Mucosa of descending colon (tissue), 3 donors: ENCODE measurements around the gene ST7L. TPM values are rescaled to one million over a fixed set of nuclear protein-coding genes. Genes with fewer than 3 reads are reported as not detected.

ENCODE experiments used
- ATAC-seq: fragments of 200-7000 bp; cut with Tn5 transposase; one replicate; pipeline ENCODE4 v1.9.1; 2020; ENCODE audit warnings: mild to moderate bottlenecking, moderate library complexity
- DNase-seq, 3 donors: peaks; one replicate each; pipeline ENCODE4 v3.0.0-alpha.2; 2020
- H3K36me3 ChIP-seq: fragments of 200-600 bp; one replicate; pipeline ENCODE4 v1.8.0; 2021; ENCODE audit warnings: low read depth, mild to moderate bottlenecking
- H3K4me1 ChIP-seq: fragments of 200-600 bp; one replicate; pipeline ENCODE4 v1.8.0; 2021; ENCODE audit warnings: low read depth, mild to moderate bottlenecking
- H3K4me3 ChIP-seq: fragments of 200-600 bp; one replicate; pipeline ENCODE4 v1.8.0; 2021; ENCODE audit warnings: mild to moderate bottlenecking
- H3K9me3 ChIP-seq: fragments of 200-600 bp; one replicate; pipeline ENCODE4 v1.8.0; 2021; ENCODE audit warnings: mild to moderate bottlenecking
- intact Hi-C, 2 donors: fragments of 100-400 bp; cut with DNase I in 1 of 2; cut with micrococcal nuclease in 1 of 2; formaldehyde crosslinking; loops; one replicate each; pipeline versions ENCODE4 v1.11.0 to v1.11.1; 2022; cut with DNase I, micrococcal nuclease
- total RNA-seq, 3 donors: library from RNA; stranded (reverse); fragmentation: NEBNext Ultra II Directional in 2 of 3; extraction: Animal tissue kit (Norgen Biotek cat#: 25700) in 2 of 3; gene quantifications; one replicate each; pipeline versions ENCODE4 v1.2.1 to v1.2.4, GENCODE V29; 2021 to 2023
- TF ChIP-seq, protein P1 (sequence below): fragments of 200-600 bp; IDR thresholded peaks from one replicate; pipeline ENCODE4 v1.8.0; 2022; ENCODE audit warnings: antibody characterized with exemption, mild to moderate bottlenecking
- donor health status: DM: no; HTN: no; CAD: no; lungs with moderate emphysema.
- donor health status: DM: no; HTN: no; CAD: no.
- donor health status: DM: no; HTN: yes; CAD: no.

The ST7L gene
- total RNA-seq, 3 donors from 2014 or later = 15.9 to 21.2 (median 21.1) TPM

DNA sequence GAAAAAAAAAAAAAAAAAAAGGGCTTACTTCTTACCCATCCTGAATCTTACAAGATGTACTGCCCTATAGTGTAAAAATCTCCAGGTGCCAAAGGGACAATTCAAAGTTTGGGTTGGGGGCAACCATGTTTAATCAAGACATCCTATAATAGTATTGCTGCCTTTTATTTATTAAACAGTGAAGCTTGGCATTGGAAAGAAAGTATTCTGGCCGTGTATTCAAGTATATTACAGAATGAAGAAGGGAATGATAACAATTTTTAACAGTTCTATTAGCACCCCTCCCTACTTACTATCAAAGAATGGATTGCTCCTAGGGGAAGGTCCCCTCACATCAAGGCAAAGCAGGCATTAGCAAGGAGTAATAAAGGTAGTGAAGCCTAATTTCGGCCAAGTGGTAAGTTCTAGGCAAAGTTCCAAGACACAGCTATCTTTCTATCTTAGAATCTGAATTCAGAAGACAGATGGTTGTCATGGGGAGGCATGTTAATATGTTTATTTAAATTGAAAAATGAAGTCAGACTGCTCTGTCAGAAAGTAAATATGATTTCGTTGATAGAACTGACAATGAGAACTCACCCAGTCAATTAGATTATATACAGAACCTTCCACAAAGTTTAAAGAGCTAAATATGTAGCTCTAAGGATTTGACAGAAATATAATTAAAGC lies 24.6 kb downstream of the ST7L start:
- no peak for ATAC-seq
- no peaks in the 10 kb centered on the region for H3K9me3 ChIP-seq
- no peak for DNase-seq
- TF ChIP-seq, protein P1, sequence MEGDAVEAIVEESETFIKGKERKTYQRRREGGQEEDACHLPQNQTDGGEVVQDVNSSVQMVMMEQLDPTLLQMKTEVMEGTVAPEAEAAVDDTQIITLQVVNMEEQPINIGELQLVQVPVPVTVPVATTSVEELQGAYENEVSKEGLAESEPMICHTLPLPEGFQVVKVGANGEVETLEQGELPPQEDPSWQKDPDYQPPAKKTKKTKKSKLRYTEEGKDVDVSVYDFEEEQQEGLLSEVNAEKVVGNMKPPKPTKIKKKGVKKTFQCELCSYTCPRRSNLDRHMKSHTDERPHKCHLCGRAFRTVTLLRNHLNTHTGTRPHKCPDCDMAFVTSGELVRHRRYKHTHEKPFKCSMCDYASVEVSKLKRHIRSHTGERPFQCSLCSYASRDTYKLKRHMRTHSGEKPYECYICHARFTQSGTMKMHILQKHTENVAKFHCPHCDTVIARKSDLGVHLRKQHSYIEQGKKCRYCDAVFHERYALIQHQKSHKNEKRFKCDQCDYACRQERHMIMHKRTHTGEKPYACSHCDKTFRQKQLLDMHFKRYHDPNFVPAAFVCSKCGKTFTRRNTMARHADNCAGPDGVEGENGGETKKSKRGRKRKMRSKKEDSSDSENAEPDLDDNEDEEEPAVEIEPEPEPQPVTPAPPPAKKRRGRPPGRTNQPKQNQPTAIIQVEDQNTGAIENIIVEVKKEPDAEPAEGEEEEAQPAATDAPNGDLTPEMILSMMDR = no peak
- H3K4me3 ChIP-seq = no peak overlapping the region
- intact Hi-C loops = no loop called here
- no peaks in the 10 kb centered on the region for H3K4me1 ChIP-seq
- no peaks in the 10 kb centered on the region for H3K36me3 ChIP-seq

DNA sequence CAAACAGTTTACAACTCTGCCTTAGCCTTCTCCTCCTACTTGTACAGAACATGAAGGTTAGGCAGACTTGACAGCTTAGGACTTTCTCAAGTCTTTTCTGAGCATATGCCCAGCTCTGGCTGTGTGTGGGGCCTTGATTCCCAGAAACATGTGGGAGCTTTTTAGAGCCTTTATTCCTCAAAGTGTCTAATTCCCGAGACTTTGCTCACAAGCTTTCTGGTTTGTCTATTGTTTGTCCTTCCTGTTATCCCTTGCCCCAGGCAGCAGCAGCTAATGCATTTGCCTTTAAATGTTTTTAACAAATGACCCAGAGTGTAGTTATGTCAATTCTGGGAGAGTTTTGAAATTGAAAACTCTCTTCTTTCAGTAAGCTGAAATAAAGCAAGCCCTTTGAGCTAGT lies 29.2 kb downstream of the ST7L start:
- DNase-seq (no peak), ATAC-seq (no peak)
- Histone ChIP-seq H3K4me1 (no peaks in the 10 kb centered on the region), H3K36me3 (no peaks in the 10 kb centered on the region), H3K4me3 (no peak overlapping the region), H3K9me3 (no peaks in the 10 kb centered on the region)
- intact Hi-C loops = no loop called here
- TF ChIP-seq, protein P1 = no peak

GRCh38 chr1:112583366-112583765 lies 35.6 kb downstream of the ST7L start:
- no peak overlapping the region for H3K4me3 ChIP-seq
- DNase-seq (no peak), ATAC-seq (no peak)
- H3K36me3 ChIP-seq = no peaks in the 10 kb centered on the region
- peaks cover 4% of the 10 kb centered on the region for H3K4me1 ChIP-seq
- H3K9me3 ChIP-seq = no peaks in the 10 kb centered on the region
- TF ChIP-seq, protein P1 = no peak
- intact Hi-C loops = no loop called here

- Histone ChIP-seq H3K4me3 (no peak overlapping the region), H3K4me1 (peaks cover 4% of the 10 kb centered on the region), H3K9me3 (no peaks in the 10 kb centered on the region), H3K36me3 (no peaks in the 10 kb centered on the region)
- ATAC-seq (peak; percentile 46), DNase-seq (no peak)
- intact Hi-C loops = no loop called here
- TF ChIP-seq, protein P1 = no peak
Measured at GRCh38 chr1:112581586-112582192, 37.3 kb downstream of the ST7L start.

GRCh38 chr1:112579801-112580510 lies 39.0 kb downstream of the ST7L start:
- TF ChIP-seq, protein P1 = no peak
- intact Hi-C loops = no loop called here

More at GRCh38 chr1:112579801-112580510, 39.0 kb downstream of the ST7L start:
- DNase-seq (no peak), ATAC-seq (no peak)
- H3K4me1 ChIP-seq = peaks cover 4% of the 10 kb centered on the region
- H3K36me3 ChIP-seq = no peaks in the 10 kb centered on the region
- H3K9me3 ChIP-seq = no peaks in the 10 kb centered on the region
- no peak overlapping the region for H3K4me3 ChIP-seq
